Measurements from ENCODE around the gene FSHR.

Gene FSHR

DNA sequence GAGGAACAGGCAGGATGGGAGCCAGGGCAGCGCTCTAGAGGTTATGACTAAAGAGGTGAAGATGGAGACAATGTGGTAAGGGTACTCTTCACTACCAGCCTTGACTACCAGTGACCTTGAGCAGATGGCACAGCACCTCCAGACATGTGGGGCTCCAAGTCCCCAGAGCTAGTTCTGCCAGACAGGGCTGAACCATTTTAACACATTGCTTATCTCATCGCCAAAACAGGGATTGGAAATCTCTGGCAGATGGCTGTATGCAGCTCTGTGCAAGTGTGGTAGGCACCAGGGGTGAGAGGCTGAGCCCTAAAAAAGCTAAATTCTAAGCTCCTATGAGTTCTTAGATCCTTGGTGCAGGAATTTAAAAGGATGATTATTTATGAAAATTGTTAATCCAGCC, 41.3 kb downstream of the FSHR start:
- FAIRE-seq (no peak), DNase-seq (ENCODE audit: extremely low spot score, insufficient read length, low read depth) (no peak)

DNA sequence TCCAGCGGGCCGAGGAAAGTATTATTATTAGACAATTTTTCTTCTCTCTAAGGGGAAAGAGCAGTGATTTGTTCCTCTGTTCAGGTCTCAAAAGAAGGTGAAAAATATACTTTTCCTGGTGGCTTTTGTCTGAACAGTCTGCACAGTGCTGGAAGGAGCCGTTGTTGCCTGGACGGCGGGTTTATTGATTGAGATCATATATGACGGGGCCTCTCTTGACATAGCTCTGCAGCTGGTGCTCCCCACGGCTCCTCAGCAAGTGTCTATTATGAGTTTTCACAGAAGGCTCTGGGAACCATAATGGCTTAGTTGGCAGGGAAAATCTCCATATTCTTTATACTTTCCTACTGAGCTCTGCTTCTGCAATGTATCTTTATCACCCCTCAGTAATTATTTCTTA, 42.9 kb downstream of the FSHR start:
- no peak for DNase-seq (ENCODE audit: extremely low spot score, insufficient read length, low read depth)
- no peak for FAIRE-seq

DNA sequence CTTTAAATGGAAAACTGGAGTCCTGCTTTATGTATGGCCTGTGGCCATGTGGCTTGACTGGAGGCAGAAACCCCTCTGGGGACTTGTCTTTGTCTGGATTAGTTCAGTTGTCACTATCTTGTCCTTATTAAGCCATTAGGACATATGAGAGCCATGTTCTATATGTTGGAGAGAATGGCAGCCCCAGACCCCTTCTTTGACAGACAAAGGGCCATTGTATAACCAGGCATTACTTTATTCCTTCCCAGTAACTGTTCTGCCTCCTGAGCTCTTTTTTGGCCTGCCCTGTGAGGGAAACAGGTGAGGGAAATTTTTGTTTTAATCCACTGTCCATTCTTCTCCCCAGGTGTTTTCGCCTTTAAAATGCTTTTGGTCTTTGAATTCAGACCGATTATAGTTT, 43.3 kb downstream of the FSHR start:
- DNase-seq (ENCODE audit: extremely low spot score, insufficient read length, low read depth) = no peak

DNA sequence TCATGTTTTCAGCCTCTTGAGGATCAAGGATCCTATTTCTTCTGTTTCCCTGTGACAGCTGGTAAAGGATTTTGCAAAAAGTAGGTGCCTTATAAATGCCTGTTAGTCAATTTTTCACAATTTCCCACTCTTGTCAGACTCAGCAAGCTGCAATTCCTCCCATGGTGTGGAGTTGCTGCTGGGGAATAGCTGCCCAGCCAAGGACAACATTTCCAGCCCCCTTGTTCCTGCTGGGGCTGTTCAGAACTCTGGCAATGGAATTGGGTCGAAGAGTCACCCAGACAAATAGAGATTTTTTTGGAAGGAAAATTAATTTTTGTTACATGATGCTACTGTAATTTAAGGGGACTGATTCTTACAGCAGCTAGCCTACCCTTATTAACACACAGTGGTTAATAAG, 43.7 kb downstream of the FSHR start:
- FAIRE-seq (no peak), DNase-seq (ENCODE audit: extremely low spot score, insufficient read length, low read depth) (no peak)

More for the DNA sequence above, 43.3 kb downstream of the FSHR start:
- no peak for FAIRE-seq

DNA sequence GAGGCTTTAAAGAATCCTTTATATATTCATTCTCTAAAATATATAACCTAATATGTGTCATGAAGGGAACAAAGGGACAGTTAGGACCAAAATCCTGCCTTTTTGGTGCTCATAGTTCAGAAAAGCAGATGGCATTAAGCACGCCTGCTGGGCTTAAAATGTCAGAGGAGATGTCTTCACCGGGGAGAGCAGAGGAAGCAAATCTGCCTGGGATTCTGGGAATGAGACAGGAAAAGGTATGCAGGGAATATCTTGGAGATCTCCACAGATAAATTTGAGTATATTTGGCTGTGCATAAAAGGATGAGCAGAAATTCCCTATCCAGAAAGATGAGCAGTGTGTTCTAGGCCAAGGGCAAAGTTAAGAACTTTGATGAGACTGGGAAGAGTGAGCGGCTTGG, 45.5 kb downstream of the FSHR start:
- no peak for DNase-seq (ENCODE audit: extremely low spot score, insufficient read length, low read depth)
- FAIRE-seq = no peak

DNA sequence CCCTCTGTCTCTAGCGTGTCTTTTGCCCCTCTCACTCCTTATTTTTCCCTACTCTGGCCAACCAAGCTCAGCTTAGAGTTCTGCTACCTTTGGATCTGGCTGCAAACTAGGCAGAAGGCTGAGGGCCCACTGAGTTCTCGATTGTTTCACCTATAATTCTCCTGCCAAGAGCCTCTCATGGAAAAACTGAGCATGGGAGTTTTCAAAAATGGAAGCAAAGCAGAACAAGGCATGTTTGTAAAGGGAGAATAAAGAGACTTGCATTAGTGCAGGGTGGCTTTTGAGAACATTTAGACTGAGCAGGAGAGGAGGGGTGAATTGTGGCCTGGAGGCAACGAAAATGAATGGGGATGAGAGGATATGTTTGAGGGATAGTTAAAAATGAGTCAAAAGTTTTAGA, 45.9 kb downstream of the FSHR start:
- FAIRE-seq (no peak), DNase-seq (ENCODE audit: extremely low spot score, insufficient read length, low read depth) (no peak)

DNA sequence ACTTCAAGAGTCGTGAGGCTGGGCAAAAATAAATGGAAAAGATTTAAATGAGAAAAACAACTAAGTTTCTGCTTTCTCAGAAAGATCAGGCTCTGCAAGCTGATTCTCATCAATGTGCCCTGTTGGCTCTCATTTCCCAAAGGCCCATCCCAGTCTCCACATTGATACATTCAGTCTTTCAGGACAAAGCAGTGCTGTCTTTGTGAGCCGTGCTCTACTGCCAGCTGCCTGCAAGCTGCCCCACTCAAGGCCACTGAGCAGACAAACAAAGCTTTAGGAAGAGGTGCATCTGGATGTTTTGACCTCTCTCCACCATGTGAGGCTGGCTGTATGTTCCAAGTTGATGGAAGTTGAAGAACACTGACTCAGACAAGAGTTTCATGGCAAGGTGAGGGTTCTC, 48.8 kb downstream of the FSHR start:
- no peak for DNase-seq (ENCODE audit: extremely low spot score, insufficient read length, low read depth)
- FAIRE-seq = no peak

DNA sequence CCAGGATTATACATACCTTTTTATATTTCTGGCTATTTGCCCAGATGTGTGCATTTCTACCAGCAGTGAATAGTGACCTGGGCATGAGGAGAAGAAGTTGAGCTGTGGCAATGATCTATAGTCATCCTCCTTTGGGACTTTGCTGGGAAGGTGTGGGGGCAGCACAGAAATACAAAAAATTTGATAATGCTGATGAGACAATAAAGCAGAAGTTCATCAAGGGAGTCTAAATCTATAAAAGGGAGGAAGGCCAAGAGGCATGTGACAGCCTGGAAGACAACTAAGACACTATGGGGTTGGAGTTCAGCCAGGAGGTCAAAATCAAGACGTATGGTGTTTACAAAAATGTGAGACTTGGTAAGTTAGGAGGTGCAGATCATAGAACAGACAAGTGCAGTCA, 52.2 kb downstream of the FSHR start:
- FAIRE-seq (no peak), DNase-seq (ENCODE audit: extremely low spot score, insufficient read length, low read depth) (no peak)

DNA sequence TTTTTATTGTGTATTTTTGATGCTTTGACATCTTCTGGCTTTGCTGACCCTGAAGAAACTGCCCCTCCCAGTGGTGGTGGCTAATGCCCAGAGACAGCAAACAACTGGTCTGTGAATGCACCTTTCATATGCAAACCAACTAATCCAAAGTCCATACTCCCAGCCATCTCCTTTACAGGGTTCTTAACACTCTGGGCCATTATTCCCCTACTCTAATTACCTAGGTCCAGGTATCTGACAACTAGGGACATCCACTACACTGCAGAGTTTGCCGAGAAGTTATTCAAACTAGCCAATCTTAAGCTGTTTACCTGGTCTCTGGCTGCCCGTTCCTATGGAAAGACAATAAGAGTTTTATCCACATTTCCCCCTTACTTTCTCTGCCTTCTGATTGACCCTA, 73.6 kb downstream of the FSHR start:
- DNase-seq (ENCODE audit: extremely low spot score, insufficient read length, low read depth) = no peak
- FAIRE-seq = no peak

DNA sequence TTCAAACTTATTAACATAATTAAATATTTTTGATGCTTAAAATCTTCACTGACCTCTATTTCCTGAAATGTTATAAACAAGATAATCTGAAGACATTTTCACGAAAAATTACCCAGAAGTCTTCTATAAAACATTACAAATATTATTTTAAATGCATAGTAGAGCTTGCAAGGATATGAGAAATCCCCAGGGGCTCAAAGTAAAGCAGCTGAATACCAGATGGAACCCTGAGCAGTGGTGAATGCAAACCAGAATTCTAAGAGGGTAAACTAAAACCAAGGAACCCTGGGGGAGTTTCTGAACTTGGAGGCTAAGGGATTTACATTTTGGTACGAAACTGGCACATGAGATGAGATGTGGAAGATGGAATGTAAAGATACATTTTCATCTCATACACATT, 83.6 kb downstream of the FSHR start:
- FAIRE-seq = no peak
- DNase-seq (ENCODE audit: extremely low spot score, insufficient read length, low read depth) = no peak

DNA sequence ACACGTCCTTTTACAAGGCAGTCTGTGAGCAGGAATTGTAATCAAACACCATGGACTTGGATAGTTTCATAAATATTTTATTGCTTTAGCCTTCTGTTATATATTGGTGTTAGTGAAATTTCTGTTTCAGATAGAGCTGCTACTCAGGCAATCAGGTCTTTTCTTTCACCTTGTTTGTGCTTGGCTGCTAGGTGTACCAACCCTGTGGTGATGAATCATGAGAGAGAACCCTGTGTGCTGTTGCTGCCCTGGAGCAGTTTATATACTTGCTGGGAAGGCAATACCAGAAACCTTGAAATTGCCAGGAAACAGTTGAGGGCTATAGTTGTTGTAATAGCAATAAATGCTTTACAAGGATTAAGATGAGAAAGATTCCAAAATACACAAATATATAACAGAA, 84.5 kb downstream of the FSHR start:
- no peak for DNase-seq (ENCODE audit: extremely low spot score, insufficient read length, low read depth)

DNA sequence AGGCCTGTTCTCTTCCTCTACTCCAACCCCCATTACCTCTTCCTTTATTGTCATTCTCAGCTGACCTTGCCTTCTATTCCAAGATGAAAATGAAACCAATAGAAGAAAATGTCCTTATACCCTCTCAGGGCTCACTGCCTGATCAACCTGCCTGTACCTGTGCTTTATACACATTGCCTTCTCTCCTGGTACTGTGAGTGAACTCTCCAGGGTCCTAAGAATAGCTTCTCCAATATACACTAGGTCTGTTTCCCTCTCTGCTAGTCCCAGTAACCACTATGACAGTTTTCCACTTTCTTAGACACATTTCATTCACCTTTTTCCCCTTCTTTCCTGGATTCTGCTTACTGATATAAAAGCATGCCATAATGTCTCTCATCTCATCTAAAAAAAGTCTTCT, 85.7 kb downstream of the FSHR start:
- DNase-seq (ENCODE audit: extremely low spot score, insufficient read length, low read depth) (no peak), FAIRE-seq (no peak)

More for the DNA sequence above, 84.5 kb downstream of the FSHR start:
- FAIRE-seq = no peak

DNA sequence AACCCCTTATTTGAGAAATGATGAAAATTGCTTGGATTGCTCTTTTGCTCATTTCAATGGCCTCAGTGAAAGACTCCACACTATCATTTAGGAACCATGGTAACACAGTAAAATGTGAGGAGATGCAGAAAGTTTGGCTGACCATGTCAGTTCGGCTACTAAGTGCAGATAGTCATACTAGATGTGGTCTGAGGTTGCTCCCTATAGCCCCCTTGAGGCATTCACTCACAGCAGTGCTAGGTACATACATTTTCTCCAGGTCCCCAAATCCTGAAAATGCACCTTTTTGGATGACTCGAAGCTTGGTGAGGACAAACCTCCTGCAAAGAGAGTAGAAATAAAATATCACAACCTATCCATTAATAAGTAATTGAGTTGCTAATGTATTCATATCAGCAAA, 86.3 kb downstream of the FSHR start:
- DNase-seq (ENCODE audit: extremely low spot score, insufficient read length, low read depth) = no peak
- no peak for FAIRE-seq

DNA sequence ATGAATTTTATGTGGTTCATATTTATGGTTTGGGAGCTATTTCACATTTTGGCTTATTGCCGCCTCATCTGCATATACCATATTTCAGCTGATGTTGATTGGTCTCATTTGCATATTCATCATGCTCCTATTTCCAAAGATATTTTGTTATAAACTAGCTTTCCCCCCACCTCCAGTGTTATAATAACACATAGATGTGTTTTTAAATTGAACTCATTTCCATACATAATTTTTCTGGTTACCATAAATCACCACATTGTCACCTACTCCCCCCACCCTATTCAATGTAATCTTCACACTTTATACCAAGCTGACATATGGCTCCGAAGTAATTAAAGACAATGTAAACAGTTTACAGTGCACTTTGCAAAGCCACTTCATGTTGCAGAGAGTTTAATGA, 101.2 kb downstream of the FSHR start:
- FAIRE-seq = no peak
- DNase-seq (ENCODE audit: extremely low spot score, insufficient read length, low read depth) = no peak

DNA sequence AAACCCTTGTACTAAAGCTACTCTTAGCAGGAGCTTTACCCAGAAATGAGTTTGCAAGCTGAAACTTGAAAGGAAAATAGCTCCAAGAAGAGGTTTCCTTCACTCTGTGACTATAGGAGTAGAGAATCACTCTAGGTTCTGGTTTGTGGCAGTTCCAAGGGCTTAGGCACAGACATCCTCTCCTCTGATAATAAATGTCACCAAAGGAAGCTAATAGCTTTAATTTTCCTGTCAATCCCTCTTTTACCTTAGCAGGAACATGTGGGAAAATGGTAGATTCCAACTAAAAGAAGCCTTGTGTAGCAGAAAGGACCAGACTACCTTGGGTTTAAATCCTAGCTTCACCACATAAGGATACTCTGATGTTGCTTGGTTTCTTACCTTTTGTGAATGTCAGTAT, 104.0 kb downstream of the FSHR start:
- FAIRE-seq (no peak), DNase-seq (ENCODE audit: extremely low spot score, insufficient read length, low read depth) (no peak)

DNA sequence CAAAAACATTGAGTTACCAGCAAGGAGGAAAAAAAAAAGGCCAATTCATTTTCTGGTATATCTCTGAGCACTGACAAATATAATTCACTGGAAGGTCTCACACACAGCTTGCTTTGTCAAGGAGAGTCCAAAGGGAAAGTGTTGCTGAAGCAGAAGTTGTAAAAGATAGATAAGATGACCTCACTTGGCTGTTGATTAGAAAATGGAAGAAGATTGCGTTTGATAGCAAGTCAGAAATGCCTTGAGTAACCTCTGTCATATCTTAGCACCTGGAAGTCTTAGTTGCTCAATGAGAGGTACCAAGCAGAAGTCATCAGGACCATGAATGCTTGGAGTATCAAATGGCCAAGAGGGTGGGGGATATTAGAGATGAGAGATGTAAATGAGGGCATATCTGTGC, 105.2 kb downstream of the FSHR start:
- FAIRE-seq (no peak), DNase-seq (ENCODE audit: extremely low spot score, insufficient read length, low read depth) (no peak)

DNA sequence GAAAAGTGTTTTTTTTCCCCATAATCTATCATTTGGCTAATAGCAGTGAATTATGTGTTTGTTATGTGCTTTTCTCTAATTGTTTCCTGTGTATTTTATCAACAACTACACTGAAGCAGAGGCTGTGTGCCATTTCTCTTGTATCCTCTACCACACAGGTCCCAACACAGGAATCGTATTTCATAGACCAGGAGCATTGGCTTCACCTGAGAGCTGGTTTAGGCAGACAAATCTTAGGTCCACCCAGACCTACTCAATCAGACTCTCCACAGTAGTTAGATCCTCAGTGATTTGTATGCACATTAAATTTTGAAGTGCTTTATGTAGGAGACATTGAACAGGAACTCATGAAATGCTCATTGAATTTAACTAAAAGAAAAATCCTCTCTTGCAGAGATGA, 109.2 kb downstream of the FSHR start:
- no peak for DNase-seq (ENCODE audit: extremely low spot score, insufficient read length, low read depth)
- FAIRE-seq = no peak

DNA sequence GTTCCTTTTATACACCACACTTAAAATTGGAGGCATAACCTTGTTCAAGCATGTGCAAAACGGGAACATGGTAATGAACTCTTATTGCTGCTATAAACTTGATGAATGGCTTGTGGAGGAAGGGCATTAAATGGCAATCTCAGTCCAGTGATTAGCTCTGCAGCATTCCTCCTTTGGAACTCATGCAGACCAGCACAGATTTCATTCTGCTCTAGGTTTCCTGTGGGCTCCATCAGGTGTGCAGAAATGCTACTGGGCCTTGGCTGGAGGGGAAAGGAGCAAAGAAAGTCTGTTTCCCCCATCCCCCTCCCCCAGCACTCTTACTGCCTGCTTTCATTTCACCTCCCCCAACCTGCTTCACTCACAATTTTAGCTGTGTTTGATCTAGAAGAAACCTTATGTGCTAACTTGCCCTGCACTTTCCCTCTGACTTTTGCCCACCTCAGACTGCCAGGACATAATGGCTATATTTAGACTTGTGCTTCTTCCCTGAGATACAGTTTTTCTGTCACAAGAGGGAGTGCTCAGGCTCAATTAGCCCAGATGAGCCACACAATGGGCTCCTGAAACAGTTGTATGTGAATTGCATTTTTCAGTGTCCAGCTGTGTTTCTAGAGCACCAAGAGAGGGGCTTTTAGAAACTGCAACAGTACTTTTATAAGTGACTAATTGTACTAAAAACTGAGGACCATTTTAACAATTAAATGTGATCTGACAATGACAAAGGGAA, 109.8 kb downstream of the FSHR start:
- no peak for DNase-seq (ENCODE audit: extremely low spot score, insufficient read length, low read depth)
- peak; percentile 58 for FAIRE-seq

DNA sequence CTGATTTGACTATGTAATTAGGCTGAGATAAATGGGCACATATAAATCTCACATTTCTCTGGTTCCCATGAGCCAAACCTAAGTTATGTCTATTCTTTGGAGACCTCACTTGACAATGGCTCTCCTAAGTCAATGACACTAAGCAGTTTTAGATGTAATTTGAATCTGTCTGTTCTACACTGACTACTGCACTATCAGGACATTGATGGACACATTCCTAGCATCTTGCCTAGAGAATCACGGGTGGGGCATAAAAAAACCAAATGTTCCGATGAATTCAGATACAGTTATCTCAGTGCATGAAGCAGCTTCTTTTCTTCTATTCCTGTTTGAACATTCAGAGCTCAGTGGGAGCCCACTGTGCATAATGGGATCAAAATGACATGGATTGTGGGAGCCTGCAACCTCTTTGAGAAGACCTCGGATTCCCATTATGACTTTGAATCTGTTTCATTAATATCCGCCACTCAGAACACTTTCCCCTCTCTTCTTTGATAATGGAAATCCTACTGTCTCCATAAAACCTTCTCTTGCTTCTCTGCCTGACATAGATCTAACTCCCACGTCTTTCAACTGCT, 110.8 kb downstream of the FSHR start:
- no peak for DNase-seq (ENCODE audit: extremely low spot score, insufficient read length, low read depth)
- FAIRE-seq = no peak

DNA sequence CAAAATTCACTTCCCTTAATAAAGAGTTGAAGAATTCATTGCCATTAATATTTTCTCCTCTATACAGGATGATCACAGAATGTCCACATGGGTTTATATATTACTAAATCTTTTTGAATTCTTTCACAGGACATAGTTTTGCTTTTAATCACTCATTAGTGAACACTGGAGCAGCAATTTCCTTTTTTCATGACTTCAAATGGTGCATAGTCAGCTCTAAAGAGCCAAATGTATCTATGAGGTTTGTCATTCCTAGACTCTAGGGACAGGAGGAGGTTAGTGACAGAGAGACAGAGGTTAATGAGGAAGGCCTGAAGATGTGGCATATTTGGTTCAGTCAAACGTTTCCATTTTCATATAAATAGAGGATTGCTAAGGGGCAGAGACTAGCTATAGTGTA, 111.8 kb downstream of the FSHR start:
- DNase-seq (ENCODE audit: extremely low spot score, insufficient read length, low read depth) (no peak), FAIRE-seq (no peak)

DNA sequence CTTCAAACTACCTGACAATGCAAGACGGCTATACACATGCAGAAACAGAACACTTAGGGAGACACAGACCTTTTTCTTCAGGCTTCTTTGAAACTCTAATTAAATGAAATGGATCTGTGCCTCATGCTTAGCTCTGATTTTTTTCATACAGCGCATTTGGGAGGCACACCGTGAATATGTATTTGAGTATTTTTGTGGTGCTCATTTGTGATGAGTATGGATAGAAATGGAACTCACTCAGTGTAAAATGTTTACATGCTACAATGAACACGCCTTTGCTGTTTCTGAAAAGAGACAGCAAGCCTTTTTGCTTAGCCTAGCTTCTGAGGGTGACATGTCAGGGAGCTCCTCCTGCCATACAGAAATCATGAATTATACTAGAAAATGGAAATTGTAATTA, 113.3 kb downstream of the FSHR start:
- DNase-seq (ENCODE audit: extremely low spot score, insufficient read length, low read depth) (no peak), FAIRE-seq (peak; percentile 21)

DNA sequence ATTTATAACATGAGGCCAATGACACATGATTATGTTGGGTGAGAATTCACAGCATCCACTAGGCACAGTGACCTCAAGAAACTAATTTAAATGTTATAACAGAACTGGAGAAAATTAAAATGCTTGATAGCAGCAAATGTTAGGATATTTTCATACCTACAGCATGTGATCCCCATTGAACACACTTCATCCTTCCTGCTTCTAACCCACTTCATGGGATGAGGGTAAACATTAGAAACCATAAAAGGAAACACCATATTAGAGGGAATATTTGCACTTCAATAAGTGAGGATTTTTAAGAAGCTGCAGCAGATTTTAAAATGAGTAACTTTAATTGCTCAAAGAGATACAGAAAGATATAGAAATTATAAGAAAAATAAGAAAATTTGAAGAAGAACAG, 117.1 kb downstream of the FSHR start:
- DNase-seq (ENCODE audit: extremely low spot score, insufficient read length, low read depth) = no peak
- FAIRE-seq = no peak
